HepG2 (cell line): ENCODE data around the gene C3orf52. TPM values are rescaled to one million over a fixed set of nuclear protein-coding genes. Genes with fewer than 3 reads are reported as not detected.

Experiments used
- NR1H2 ChIP-seq: sonication (generic); formaldehyde crosslinking; IDR thresholded peaks from 2 replicates; pipeline ENCODE4 v1.8.1; 2022; ENCODE audit warnings: low read depth, missing genetic modification reagents, borderline replicate concordance
- TBX3 ChIP-seq: fragments of 450-650 bp; IDR thresholded peaks from 2 replicates; pipeline ENCODE4 v1.6.1; 2017; ENCODE audit warnings: antibody characterized with exemption, mild to moderate bottlenecking, inconsistent platforms, borderline replicate concordance
- ZNF121 ChIP-seq: sonication (generic); formaldehyde crosslinking; IDR thresholded peaks from 2 replicates; pipeline ENCODE4 v1.5.0; 2020; ENCODE audit warnings: mild to moderate bottlenecking, missing genetic modification reagents
- ZNF180 ChIP-seq: sonication (generic); formaldehyde crosslinking; IDR thresholded peaks from 2 replicates; pipeline ENCODE4 v1.4.0; 2020; ENCODE audit warnings: low read depth, missing genetic modification reagents, borderline replicate concordance
- ZNF296 ChIP-seq: sonication (generic); formaldehyde crosslinking; conservative IDR thresholded peaks from 2 replicates; pipeline ENCODE4 v1.5.0; 2020; ENCODE audit warnings: mild to moderate bottlenecking, missing genetic modification reagents
- ZNF460 ChIP-seq: sonication (generic); formaldehyde crosslinking; IDR thresholded peaks from 2 replicates; pipeline ENCODE4 v1.5.1; 2020; ENCODE audit warnings: missing genetic modification reagents, mild to moderate bottlenecking, borderline replicate concordance
- ZNF557 ChIP-seq: sonication (generic); formaldehyde crosslinking; IDR thresholded peaks from 2 replicates; pipeline ENCODE4 v1.4.0; 2020; ENCODE audit warnings: missing genetic modification reagents
- polyA plus RNA-seq, 8 experiments: library from polyadenylated mRNA; depleted of rRNA in 3 of 8; stranded (reverse) in 7 of 8; unstranded in 1 of 8; fragments of >200 nt; fragmentation: Illumina TruSeq in 4 of 8; extraction: Trizol in 4 of 8; gene quantifications; 2 replicates each; pipeline versions ENCODE4 v1.2.1 to v1.2.3, GENCODE V29; 2011 to 2016; ENCODE audit warnings: low read depth in 4 of 8, missing spikeins in 1 of 8, mixed read lengths in 1 of 8; ENCODE audit not compliant: insufficient read depth in 1 of 8
- total RNA-seq, 5 experiments: library from RNA; depleted of rRNA; stranded (reverse); fragments of >200 nt; fragmentation: Illumina TruSeq; extraction: Trizol; gene quantifications; 2 replicates each; pipeline ENCODE4 v1.2.3, GENCODE V29; 2016; ENCODE audit warnings: low read depth in 1 of 5
- TF ChIP-seq, protein P1 (sequence below): sonication (generic); formaldehyde crosslinking; IDR thresholded peaks from 2 replicates; pipeline ENCODE4 v1.5.0; 2020; ENCODE audit warnings: mild to moderate bottlenecking, missing genetic modification reagents
- TF ChIP-seq, protein P2 (sequence below): sonication (generic); formaldehyde crosslinking; IDR thresholded peaks from 2 replicates; pipeline ENCODE4 v1.4.0; 2020; ENCODE audit warnings: mild to moderate bottlenecking, missing genetic modification reagents
- TF ChIP-seq, protein P3 (sequence below): sonication (generic); formaldehyde crosslinking; IDR thresholded peaks from 2 replicates; pipeline ENCODE4 v1.5.1; 2020; ENCODE audit warnings: mild to moderate bottlenecking, missing genetic modification reagents, borderline replicate concordance
- TF ChIP-seq, protein P4 (sequence below): sonication (generic); formaldehyde crosslinking; IDR thresholded peaks from 2 replicates; pipeline ENCODE4 v1.4.0; 2020; ENCODE audit warnings: mild to moderate bottlenecking, missing genetic modification reagents, borderline replicate concordance
- TF ChIP-seq, protein P5 (sequence below): IDR thresholded peaks from 2 replicates; pipeline ENCODE4 v1.6.1; 2016; ENCODE audit warnings: low read depth, borderline replicate concordance
- TF ChIP-seq, protein P6 (sequence below), 2 experiments: sonication (generic) in 1 of 2; formaldehyde crosslinking in 1 of 2; IDR thresholded peaks; 2 replicates each; pipeline versions ENCODE4 v1.4.0 to v1.6.1; 2018 to 2020; ENCODE audit warnings: missing genetic modification reagents in 2 of 2, borderline replicate concordance in 1 of 2, low read depth in 1 of 2, mild to moderate bottlenecking in 1 of 2, missing biosample characterization in 1 of 2

C3orf52 gene
- total and polyA plus RNA-seq, 2 of the 13 experiments (the other 11 are each of a cell fraction or from before 2014, with no cell fraction given): 0.79 to 1.2 TPM

DNA sequence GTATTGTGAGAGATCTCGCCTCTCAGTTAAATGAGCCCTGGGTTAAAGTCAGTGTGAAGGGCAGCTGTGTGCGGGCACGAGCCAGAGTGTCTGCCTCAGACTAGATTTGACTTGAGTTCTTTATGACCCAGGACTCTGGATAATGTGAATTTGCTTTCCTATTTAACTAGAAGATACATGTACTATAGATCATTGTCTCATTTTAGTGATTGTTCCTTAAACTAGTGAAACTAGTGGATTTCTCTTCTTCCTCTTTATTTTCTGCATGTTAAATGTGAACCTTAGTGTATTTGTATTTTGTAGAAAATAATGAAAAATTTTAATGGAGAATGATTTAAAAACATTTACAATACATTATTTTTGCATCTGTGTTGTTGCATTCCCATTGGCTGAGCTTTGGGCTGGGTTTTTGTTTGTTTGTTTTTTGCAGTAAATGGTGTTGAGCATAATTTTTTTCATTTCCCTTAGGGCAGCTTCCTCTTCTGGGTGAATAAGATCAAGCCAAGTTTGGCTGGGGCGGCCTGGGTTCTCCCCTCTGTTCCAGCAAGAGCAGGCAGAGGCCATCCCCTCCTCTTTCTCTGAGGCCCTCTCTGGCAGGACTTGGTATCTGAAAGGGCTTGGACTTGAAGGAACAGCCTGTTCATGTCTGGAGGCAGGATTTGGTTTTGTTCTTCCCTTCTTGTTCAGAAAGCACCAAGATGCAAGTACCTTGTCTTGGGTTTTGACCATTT lies 31.8 kb downstream of the C3orf52 start (continued):
- TF ChIP-seq ZNF460 (CRISPR knock-in tag) (no peak), NR1H2 (CRISPR knock-in tag) (no peak), ZNF557 (CRISPR knock-in tag) (no peak), ZNF121 (CRISPR knock-in tag) (no peak), ZNF296 (no peak), ZNF180 (no peak), TBX3 (no peak)
- TF ChIP-seq, protein P1, sequence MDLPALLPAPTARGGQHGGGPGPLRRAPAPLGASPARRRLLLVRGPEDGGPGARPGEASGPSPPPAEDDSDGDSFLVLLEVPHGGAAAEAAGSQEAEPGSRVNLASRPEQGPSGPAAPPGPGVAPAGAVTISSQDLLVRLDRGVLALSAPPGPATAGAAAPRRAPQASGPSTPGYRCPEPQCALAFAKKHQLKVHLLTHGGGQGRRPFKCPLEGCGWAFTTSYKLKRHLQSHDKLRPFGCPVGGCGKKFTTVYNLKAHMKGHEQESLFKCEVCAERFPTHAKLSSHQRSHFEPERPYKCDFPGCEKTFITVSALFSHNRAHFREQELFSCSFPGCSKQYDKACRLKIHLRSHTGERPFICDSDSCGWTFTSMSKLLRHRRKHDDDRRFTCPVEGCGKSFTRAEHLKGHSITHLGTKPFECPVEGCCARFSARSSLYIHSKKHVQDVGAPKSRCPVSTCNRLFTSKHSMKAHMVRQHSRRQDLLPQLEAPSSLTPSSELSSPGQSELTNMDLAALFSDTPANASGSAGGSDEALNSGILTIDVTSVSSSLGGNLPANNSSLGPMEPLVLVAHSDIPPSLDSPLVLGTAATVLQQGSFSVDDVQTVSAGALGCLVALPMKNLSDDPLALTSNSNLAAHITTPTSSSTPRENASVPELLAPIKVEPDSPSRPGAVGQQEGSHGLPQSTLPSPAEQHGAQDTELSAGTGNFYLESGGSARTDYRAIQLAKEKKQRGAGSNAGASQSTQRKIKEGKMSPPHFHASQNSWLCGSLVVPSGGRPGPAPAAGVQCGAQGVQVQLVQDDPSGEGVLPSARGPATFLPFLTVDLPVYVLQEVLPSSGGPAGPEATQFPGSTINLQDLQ (CRISPR knock-in tag): no peak
- TF ChIP-seq, protein P2, sequence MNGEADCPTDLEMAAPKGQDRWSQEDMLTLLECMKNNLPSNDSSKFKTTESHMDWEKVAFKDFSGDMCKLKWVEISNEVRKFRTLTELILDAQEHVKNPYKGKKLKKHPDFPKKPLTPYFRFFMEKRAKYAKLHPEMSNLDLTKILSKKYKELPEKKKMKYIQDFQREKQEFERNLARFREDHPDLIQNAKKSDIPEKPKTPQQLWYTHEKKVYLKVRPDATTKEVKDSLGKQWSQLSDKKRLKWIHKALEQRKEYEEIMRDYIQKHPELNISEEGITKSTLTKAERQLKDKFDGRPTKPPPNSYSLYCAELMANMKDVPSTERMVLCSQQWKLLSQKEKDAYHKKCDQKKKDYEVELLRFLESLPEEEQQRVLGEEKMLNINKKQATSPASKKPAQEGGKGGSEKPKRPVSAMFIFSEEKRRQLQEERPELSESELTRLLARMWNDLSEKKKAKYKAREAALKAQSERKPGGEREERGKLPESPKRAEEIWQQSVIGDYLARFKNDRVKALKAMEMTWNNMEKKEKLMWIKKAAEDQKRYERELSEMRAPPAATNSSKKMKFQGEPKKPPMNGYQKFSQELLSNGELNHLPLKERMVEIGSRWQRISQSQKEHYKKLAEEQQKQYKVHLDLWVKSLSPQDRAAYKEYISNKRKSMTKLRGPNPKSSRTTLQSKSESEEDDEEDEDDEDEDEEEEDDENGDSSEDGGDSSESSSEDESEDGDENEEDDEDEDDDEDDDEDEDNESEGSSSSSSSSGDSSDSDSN (CRISPR knock-in tag): no peak
- TF ChIP-seq, protein P3, sequence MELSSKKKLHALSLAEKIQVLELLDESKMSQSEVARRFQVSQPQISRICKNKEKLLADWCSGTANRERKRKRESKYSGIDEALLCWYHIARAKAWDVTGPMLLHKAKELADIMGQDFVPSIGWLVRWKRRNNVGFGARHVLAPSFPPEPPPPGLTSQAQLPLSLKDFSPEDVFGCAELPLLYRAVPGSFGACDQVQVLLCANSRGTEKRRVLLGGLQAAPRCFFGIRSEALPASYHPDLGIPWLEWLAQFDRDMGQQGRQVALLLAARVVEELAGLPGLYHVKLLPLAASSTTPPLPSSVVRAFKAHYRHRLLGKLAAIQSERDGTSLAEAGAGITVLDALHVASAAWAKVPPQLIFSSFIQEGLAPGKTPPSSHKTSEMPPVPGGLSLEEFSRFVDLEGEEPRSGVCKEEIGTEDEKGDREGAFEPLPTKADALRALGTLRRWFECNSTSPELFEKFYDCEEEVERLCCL: no peak
- TF ChIP-seq, protein P4, sequence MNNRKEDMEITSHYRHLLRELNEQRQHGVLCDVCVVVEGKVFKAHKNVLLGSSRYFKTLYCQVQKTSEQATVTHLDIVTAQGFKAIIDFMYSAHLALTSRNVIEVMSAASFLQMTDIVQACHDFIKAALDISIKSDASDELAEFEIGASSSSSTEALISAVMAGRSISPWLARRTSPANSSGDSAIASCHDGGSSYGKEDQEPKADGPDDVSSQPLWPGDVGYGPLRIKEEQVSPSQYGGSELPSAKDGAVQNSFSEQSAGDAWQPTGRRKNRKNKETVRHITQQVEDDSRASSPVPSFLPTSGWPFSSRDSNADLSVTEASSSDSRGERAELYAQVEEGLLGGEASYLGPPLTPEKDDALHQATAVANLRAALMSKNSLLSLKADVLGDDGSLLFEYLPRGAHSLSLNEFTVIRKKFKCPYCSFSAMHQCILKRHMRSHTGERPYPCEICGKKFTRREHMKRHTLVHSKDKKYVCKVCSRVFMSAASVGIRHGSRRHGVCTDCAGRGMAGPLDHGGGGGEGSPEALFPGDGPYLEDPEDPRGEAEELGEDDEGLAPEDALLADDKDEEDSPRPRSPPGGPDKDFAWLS: no peak
- TF ChIP-seq, protein P5, sequence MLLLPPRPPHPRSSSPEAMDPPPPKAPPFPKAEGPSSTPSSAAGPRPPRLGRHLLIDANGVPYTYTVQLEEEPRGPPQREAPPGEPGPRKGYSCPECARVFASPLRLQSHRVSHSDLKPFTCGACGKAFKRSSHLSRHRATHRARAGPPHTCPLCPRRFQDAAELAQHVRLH (CRISPR knock-in tag): no peak
- TF ChIP-seq, protein P6, sequence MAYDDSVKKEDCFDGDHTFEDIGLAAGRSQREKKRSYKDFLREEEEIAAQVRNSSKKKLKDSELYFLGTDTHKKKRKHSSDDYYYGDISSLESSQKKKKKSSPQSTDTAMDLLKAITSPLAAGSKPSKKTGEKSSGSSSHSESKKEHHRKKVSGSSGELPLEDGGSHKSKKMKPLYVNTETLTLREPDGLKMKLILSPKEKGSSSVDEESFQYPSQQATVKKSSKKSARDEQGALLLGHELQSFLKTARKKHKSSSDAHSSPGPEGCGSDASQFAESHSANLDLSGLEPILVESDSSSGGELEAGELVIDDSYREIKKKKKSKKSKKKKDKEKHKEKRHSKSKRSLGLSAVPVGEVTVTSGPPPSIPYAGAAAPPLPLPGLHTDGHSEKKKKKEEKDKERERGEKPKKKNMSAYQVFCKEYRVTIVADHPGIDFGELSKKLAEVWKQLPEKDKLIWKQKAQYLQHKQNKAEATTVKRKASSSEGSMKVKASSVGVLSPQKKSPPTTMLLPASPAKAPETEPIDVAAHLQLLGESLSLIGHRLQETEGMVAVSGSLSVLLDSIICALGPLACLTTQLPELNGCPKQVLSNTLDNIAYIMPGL (CRISPR knock-in tag; IDR thresholded peaks at IDR 0.05; ENCODE audit: borderline replicate concordance in 1 of 2, low read depth in 1 of 2): no peak
